Progenitor cell of endocrine pancreas (in vitro differentiated cells): ENCODE measurements around the gene HES4. TPM values are rescaled to one million over a fixed set of nuclear protein-coding genes. Genes with fewer than 3 reads are reported as not detected.

Experiments
- DNase-seq: peaks from one replicate; pipeline ENCODE4 v3.0.0; 2021; ENCODE audit warnings: low spot score; ENCODE audit not compliant: unreplicated experiment
- H3K27ac Mint-ChIP-seq: 2 replicates; pipeline ENCODE4 v1.8.0; 2021; ENCODE audit warnings: mild to moderate bottlenecking, moderate library complexity, mixed read lengths
- H3K27me3 Mint-ChIP-seq: 2 replicates; pipeline ENCODE4 v1.8.0; 2021; ENCODE audit warnings: mixed read lengths
- H3K36me3 Mint-ChIP-seq: 2 replicates; pipeline ENCODE4 v1.8.0; 2022; ENCODE audit warnings: mixed read lengths; ENCODE audit not compliant: insufficient read depth
- H3K4me1 Mint-ChIP-seq: 2 replicates; pipeline ENCODE4 v1.8.0; 2021; ENCODE audit warnings: low read depth, mixed read lengths
- H3K4me3 Mint-ChIP-seq: 2 replicates; pipeline ENCODE4 v1.8.0; 2021; ENCODE audit warnings: low read depth, mild to moderate bottlenecking, moderate library complexity, mixed read lengths
- H3K9me3 Mint-ChIP-seq: 2 replicates; pipeline ENCODE4 v1.8.0; 2021; ENCODE audit warnings: low read depth, mixed read lengths
- CTCF ChIP-seq: fragments of 200-600 bp; sonication (generic); IDR thresholded peaks from one replicate; pipeline ENCODE4 v1.5.0; 2021; ENCODE audit warnings: antibody characterized with exemption, mild to moderate bottlenecking; ENCODE audit not compliant: unreplicated experiment
- total RNA-seq: library from RNA; stranded (reverse); gene quantifications from 2 replicates; pipeline ENCODE4 v1.2.1, GENCODE V29; 2021

The HES4 gene
- total RNA-seq, 1 donor from 2014 or later = 83.8 TPM

- Mint-ChIP-seq H3K9me3 (no peaks in the 10 kb centered on the region), H3K4me3 (no peak overlapping the region), H3K27ac (no peak overlapping the region), H3K4me1 (no peaks in the 10 kb centered on the region), H3K27me3 (no peaks in the 10 kb centered on the region), H3K36me3 (peaks cover 15% of the 10 kb centered on the region)
- DNase-seq = no peak
- no peak for TF ChIP-seq CTCF
Measured at GRCh38 chr1:1046243-1046642, 46.3 kb upstream of the HES4 start.

GRCh38 chr1:1045129-1045528 is 45.2 kb upstream of the HES4 start:
- H3K4me3 Mint-ChIP-seq = no peak overlapping the region
- no peak for TF ChIP-seq CTCF
- H3K27ac Mint-ChIP-seq = no peak overlapping the region
- peaks cover 14% of the 10 kb centered on the region for H3K36me3 Mint-ChIP-seq
- no peaks in the 10 kb centered on the region for H3K4me1 Mint-ChIP-seq
- no peaks in the 10 kb centered on the region for H3K9me3 Mint-ChIP-seq
- no peak for DNase-seq
- no peaks in the 10 kb centered on the region for H3K27me3 Mint-ChIP-seq

- no peaks in the 10 kb centered on the region for H3K9me3 Mint-ChIP-seq
- TF ChIP-seq CTCF = no peak
- H3K4me1 Mint-ChIP-seq = peaks cover under 1% of the 10 kb centered on the region
- peaks cover 14% of the 10 kb centered on the region for H3K36me3 Mint-ChIP-seq
- peaks cover 3% of the 10 kb centered on the region for H3K27me3 Mint-ChIP-seq
- no peak overlapping the region for H3K4me3 Mint-ChIP-seq
- no peak for DNase-seq
- H3K27ac Mint-ChIP-seq = no peak overlapping the region
Measured at GRCh38 chr1:1044455-1045078, 44.7 kb upstream of the HES4 start.

GRCh38 chr1:1043921-1044320 is 44.0 kb upstream of the HES4 start:
- H3K9me3 Mint-ChIP-seq = no peaks in the 10 kb centered on the region
- peaks cover 2% of the 10 kb centered on the region for H3K4me1 Mint-ChIP-seq
- TF ChIP-seq CTCF = no peak
- no peak overlapping the region for H3K4me3 Mint-ChIP-seq
- DNase-seq = no peak
- H3K27ac Mint-ChIP-seq = no peak overlapping the region
- peaks cover 14% of the 10 kb centered on the region for H3K36me3 Mint-ChIP-seq
- peaks cover 9% of the 10 kb centered on the region for H3K27me3 Mint-ChIP-seq

GRCh38 chr1:1043411-1043810 is 43.5 kb upstream of the HES4 start:
- TF ChIP-seq CTCF = no peak
- peaks cover 14% of the 10 kb centered on the region for H3K27me3 Mint-ChIP-seq
- H3K4me3 Mint-ChIP-seq = no peak overlapping the region
- H3K36me3 Mint-ChIP-seq = peaks cover 17% of the 10 kb centered on the region
- no peak for DNase-seq
- peaks cover 2% of the 10 kb centered on the region for H3K4me1 Mint-ChIP-seq
- H3K9me3 Mint-ChIP-seq = no peaks in the 10 kb centered on the region
- no peak overlapping the region for H3K27ac Mint-ChIP-seq
